B cell (primary cell): ENCODE measurements around the gene LIF. TPM values are rescaled to one million over a fixed set of nuclear protein-coding genes. Genes with fewer than 3 reads are reported as not detected.

Source experiments
- ATAC-seq: fragments of 200-7000 bp; cut with Tn5 transposase; one replicate; pipeline ENCODE4 v1.10.0; 2021; ENCODE audit warnings: low read depth, mild to moderate bottlenecking, moderate number of reproducible peaks, moderate library complexity
- CTCF ChIA-PET: fragments of 350-600 bp; sonication (Branson Sonifier 250); formaldehyde crosslinking; loops from one replicate; lab custom pipeline; 2021; ENCODE audit warnings: antibody characterized with exemption, inconsistent platforms; lab: Charles Lee
- POLR2A ChIA-PET: fragments of 350-600 bp; sonication (Branson Sonifier 250); formaldehyde crosslinking; loops from one replicate; lab custom pipeline; 2021; ENCODE audit warnings: antibody characterized with exemption; lab: Charles Lee
- DNase-seq: peaks from one replicate; pipeline ENCODE4 v3.0.0; 2013
- H2AFZ ChIP-seq: 2 replicates; pipeline ENCODE4 v1.6.1; 2012; ENCODE audit warnings: mild to moderate bottlenecking, low read depth, low read length; ENCODE audit not compliant: insufficient read depth, poor library complexity, severe bottlenecking
- H3K27ac ChIP-seq, 2 donors: 1 replicate in 1 of 2; 2 replicates in 1 of 2; pipeline ENCODE4 v1.5.1; 2012 to 2013; ENCODE audit warnings: low read length in 2 of 2, mild to moderate bottlenecking in 2 of 2, moderate library complexity in 1 of 2
- H3K27me3 ChIP-seq, 4 experiments: fragments of 200-600 bp in 1 of 4; sonication (generic) in 1 of 4; replicated peaks in 1 of 4; 1 replicate in 2 of 4; 2 replicates in 2 of 4; pipeline versions ENCODE4 v1.6.1 to v1.7.0; 2013 to 2016; ENCODE audit warnings: low read length in 3 of 4, mild to moderate bottlenecking in 2 of 4, mixed read lengths in 1 of 4, moderate library complexity in 1 of 4; ENCODE audit not compliant: insufficient read depth in 4 of 4, control insufficient read depth in 3 of 4; ENCODE audit errors: control extremely low read depth in 1 of 4
- H3K36me3 ChIP-seq, 2 experiments: replicated peaks in 1 of 2; 1 replicate in 1 of 2; 2 replicates in 1 of 2; pipeline versions ENCODE4 v1.6.1 to v1.7.1; 2013; ENCODE audit warnings: low read length in 1 of 2; ENCODE audit not compliant: insufficient read depth in 2 of 2, control insufficient read depth in 1 of 2; ENCODE audit errors: control extremely low read depth in 1 of 2, extremely low read depth in 1 of 2
- H3K4me1 ChIP-seq, 2 donors: fragments of 200-600 bp in 1 of 2; sonication (generic) in 1 of 2; 1 replicate in 1 of 2; 2 replicates in 1 of 2; pipeline versions ENCODE4 v1.5.1 to v1.6.1; 2013 to 2017; ENCODE audit warnings: low read length in 2 of 2; ENCODE audit not compliant: control insufficient read depth in 2 of 2, insufficient read depth in 2 of 2
- H3K4me2 ChIP-seq: replicated peaks from 2 replicates; pipeline ENCODE3; 2012; ENCODE audit warnings: mild to moderate bottlenecking, low read depth, low read length; ENCODE audit not compliant: poor library complexity, severe bottlenecking
- H3K4me3 ChIP-seq, 5 experiments: fragments of 200-600 bp in 1 of 5; sonication (generic) in 1 of 5; 1 replicate in 3 of 5; 2 replicates in 2 of 5; pipeline versions ENCODE4 v1.5.1 to v1.7.0; 2011 to 2016; ENCODE audit warnings: low read length in 4 of 5, mild to moderate bottlenecking in 4 of 5, low read depth in 2 of 5, control low read depth in 1 of 5, moderate library complexity in 1 of 5; ENCODE audit not compliant: insufficient read depth in 1 of 5; ENCODE audit errors: control extremely low read depth in 1 of 5, extremely low read depth in 1 of 5
- H3K79me2 ChIP-seq: fragments of 200-600 bp; sonication (generic); one replicate; pipeline ENCODE4 v1.6.0; 2016; ENCODE audit warnings: low read length; ENCODE audit not compliant: control insufficient read depth, insufficient read depth
- H3K9ac ChIP-seq: fragments of 200-600 bp; sonication (generic); 2 replicates; pipeline ENCODE4 v1.6.1; 2017; ENCODE audit warnings: mild to moderate bottlenecking, low read length, moderate library complexity
- H3K9me3 ChIP-seq, 3 donors: one replicate each; pipeline versions ENCODE4 v1.6.1 to v1.7.1; 2013; ENCODE audit warnings: low read length in 2 of 3; ENCODE audit not compliant: control insufficient read depth in 2 of 3, insufficient read depth in 1 of 3; ENCODE audit errors: control extremely low read depth in 1 of 3
- H4K20me1 ChIP-seq: 2 replicates; pipeline ENCODE4 v1.6.0; 2012; ENCODE audit warnings: mild to moderate bottlenecking, low read length; ENCODE audit not compliant: insufficient read depth, control insufficient read depth, poor library complexity, severe bottlenecking
- H3K27ac Mint-ChIP-seq: one replicate; pipeline ENCODE4 v1.8.0; 2021; ENCODE audit warnings: mixed read lengths
- H3K27me3 Mint-ChIP-seq: one replicate; pipeline ENCODE4 v1.8.0; 2021; ENCODE audit warnings: mixed read lengths
- H3K4me1 Mint-ChIP-seq: one replicate; pipeline ENCODE4 v1.8.0; 2021; ENCODE audit warnings: mixed read lengths
- H3K4me3 Mint-ChIP-seq: one replicate; pipeline ENCODE4 v1.8.0; 2021; ENCODE audit warnings: mixed read lengths
- H3K9me3 Mint-ChIP-seq: one replicate; pipeline ENCODE4 v1.8.0; 2022; ENCODE audit warnings: mixed read lengths; ENCODE audit not compliant: insufficient read depth
- EZH2 ChIP-seq: IDR thresholded peaks from 2 replicates; pipeline ENCODE4 v1.6.1; 2012; ENCODE audit warnings: borderline replicate concordance, low read depth, mild to moderate bottlenecking, moderate library complexity, low read length; ENCODE audit not compliant: insufficient read depth, poor library complexity, severe bottlenecking
- WGBS: methylation state at CpG from one replicate; pipeline ENCODE4 v1.1.5; 2013; ENCODE audit warnings: missing lambda C conversion rate; ENCODE audit not compliant: insufficient coverage; 5-methylcytosine and 5-hydroxymethylcytosine counted together
- intact Hi-C: fragments of 100-400 bp; cut with micrococcal nuclease; formaldehyde crosslinking; loops from one replicate; pipeline ENCODE4 v1.10.0; 2022
- polyA plus RNA-seq: library from polyadenylated mRNA; depleted of rRNA; stranded (reverse); fragments of >200 nt; gene quantifications from 2 replicates; pipeline ENCODE4 v1.2.3, GENCODE V29; 2012
- total RNA-seq, 2 donors: library from RNA; stranded (reverse); fragments of 120-200 nt in 1 of 2; gene quantifications; 1 replicate in 1 of 2; 2 replicates in 1 of 2; pipeline versions ENCODE4 v1.2.3 to v1.2.4, GENCODE V29; 2013 to 2022
- TF ChIP-seq, protein P1 (sequence below): fragments of 200-600 bp; IDR thresholded peaks from one replicate; pipeline ENCODE4 v1.8.0; 2022; ENCODE audit warnings: antibody characterized with exemption, mild to moderate bottlenecking

LIF gene
- total and polyA plus RNA-seq, 2 donors (not counting 1 experiment from before 2014, with no cell fraction given), result 0.47 TPM; not detected in 1

GRCh38 chr22:30241576-30242371 lies 4.8 kb downstream of the LIF start:
- H3K79me2 ChIP-seq, result no peaks in the 10 kb centered on the region
- Mint-ChIP-seq H3K27ac (no peak overlapping the region), H3K4me1 (peaks cover 17% of the 10 kb centered on the region), H3K27me3 (peaks cover 28% of the 10 kb centered on the region), H3K9me3 (no peaks in the 10 kb centered on the region), H3K4me3 (no peak overlapping the region)
- peaks cover 0 to 12% (median 5%) of the 10 kb centered on the region in 4 experiments for H3K27me3 ChIP-seq
- H3K4me3 ChIP-seq, result no peak overlapping the region
- POLR2A ChIA-PET, result no interaction called here
- H3K9ac ChIP-seq, result no peak overlapping the region
- no peak overlapping the region for H3K4me2 ChIP-seq
- no peaks in the 10 kb centered on the region for H4K20me1 ChIP-seq
- ATAC-seq (no peak), DNase-seq (no peak)
- TF ChIP-seq, protein P1, sequence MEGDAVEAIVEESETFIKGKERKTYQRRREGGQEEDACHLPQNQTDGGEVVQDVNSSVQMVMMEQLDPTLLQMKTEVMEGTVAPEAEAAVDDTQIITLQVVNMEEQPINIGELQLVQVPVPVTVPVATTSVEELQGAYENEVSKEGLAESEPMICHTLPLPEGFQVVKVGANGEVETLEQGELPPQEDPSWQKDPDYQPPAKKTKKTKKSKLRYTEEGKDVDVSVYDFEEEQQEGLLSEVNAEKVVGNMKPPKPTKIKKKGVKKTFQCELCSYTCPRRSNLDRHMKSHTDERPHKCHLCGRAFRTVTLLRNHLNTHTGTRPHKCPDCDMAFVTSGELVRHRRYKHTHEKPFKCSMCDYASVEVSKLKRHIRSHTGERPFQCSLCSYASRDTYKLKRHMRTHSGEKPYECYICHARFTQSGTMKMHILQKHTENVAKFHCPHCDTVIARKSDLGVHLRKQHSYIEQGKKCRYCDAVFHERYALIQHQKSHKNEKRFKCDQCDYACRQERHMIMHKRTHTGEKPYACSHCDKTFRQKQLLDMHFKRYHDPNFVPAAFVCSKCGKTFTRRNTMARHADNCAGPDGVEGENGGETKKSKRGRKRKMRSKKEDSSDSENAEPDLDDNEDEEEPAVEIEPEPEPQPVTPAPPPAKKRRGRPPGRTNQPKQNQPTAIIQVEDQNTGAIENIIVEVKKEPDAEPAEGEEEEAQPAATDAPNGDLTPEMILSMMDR, result no peak
- TF ChIP-seq EZH2, result no peak
- peaks cover 0 to 4% (median 0%) of the 10 kb centered on the region in 3 donors for H3K9me3 ChIP-seq
- WGBS, result 93% methylated on average over 9 of the region's 15 CpGs
- no peaks in the 10 kb centered on the region for H3K36me3 ChIP-seq
- CTCF ChIA-PET, result interaction anchor here (1.0 to 1.2 kb wide), 2 partner anchors 46 to 134 kb away, joined by 3 read pairs; no protein-coding TSS in a partner anchor
- H3K27ac ChIP-seq, result no peak overlapping the region
- no peak overlapping the region for H2AFZ ChIP-seq
- intact Hi-C loops, result no loop called here
- H3K4me1 ChIP-seq, result peaks cover 14 to 24% of the 10 kb centered on the region in 2 donors
